Hepatocyte (in vitro differentiated cells): Measurements from ENCODE around the gene RNF222.

Experiments
- CTCF ChIP-seq: fragments of 200-600 bp; sonication (generic); IDR thresholded peaks from 2 replicates; pipeline ENCODE4 v1.5.1; 2016; ENCODE audit warnings: antibody characterized with exemption, mild to moderate bottlenecking; ENCODE audit not compliant: poor library complexity
- EZH2 ChIP-seq: fragments of 200-600 bp; sonication (generic); IDR thresholded peaks from 2 replicates; pipeline ENCODE4 v1.6.1; 2016; ENCODE audit warnings: antibody characterized with exemption, mild to moderate bottlenecking, borderline replicate concordance
- EZH2phosphoT487 ChIP-seq: fragments of 200-600 bp; sonication (generic); IDR thresholded peaks from one replicate; pipeline ENCODE4 v1.6.1; 2018; ENCODE audit warnings: antibody characterized with exemption, mild to moderate bottlenecking, low read depth, moderate library complexity; ENCODE audit not compliant: unreplicated experiment, severe bottlenecking

GRCh38 chr17:8413938-8414337 is 16.3 kb upstream of the RNF222 start:
- TF ChIP-seq CTCF (no peak), EZH2 (no peak), EZH2phosphoT487 (no peak)
